ENCODE measurements around the gene MTARC1. TPM values are rescaled to one million over a fixed set of nuclear protein-coding genes. Genes with fewer than 3 reads are reported as not detected.

Gene MTARC1
- total and polyA plus RNA-seq, 9 of the 15 experiments (the other 6 are each of a cell fraction or from before 2014, with no cell fraction given) = 0.07 to 0.14 (median 0.11) TPM; not detected in 6

GRCh38 chr1:220806408-220806807, 19.7 kb downstream of the MTARC1 start:
- no peak for ATAC-seq
- CTCF ChIA-PET (ENCODE audit: low intra/inter-chr PET ratio) = no interaction called here
- no peak overlapping the region for H3K4me2 ChIP-seq (ENCODE audit: insufficient read depth, low read length)
- no peak overlapping the region for H2AFZ ChIP-seq (ENCODE audit: low read depth, low read length)
- POLR2A ChIA-PET = no interaction called here
- H3K9me3 ChIP-seq (replicated peaks; ENCODE audit: control insufficient read depth, insufficient read depth, low read depth, low read length) = no peaks in the 10 kb centered on the region
- H3K4me1 ChIP-seq (replicated peaks in 1 of 2; ENCODE audit: control insufficient read depth in 2 of 2, insufficient read depth in 2 of 2, low read length in 2 of 2) = peaks cover 2 to 4% of the 10 kb centered on the region in 2 experiments; a peak in 3 of 5 replicates
- no peak overlapping the region for H3K4me3 ChIP-seq
- in situ Hi-C loops (cut with MboI) (no loop called here), intact Hi-C loops (cut with micrococcal nuclease) (no loop called here)
- no peak for FAIRE-seq
- BruUV-seq (replicated peaks) = no TSS peak
- H3K9ac ChIP-seq (ENCODE audit: insufficient read depth in 1 of 2, low read depth in 2 of 2, low read length in 2 of 2) = no peak overlapping the region
- H3K27ac ChIP-seq (ENCODE audit: extremely low read depth, low read depth, low read length) = no peak overlapping the region
- TF ChIP-seq SOX6 (IDR thresholded peaks at IDR 0.05) = no peak
- TF ChIP-seq SIN3B (IDR thresholded peaks at IDR 0.05; ENCODE audit: low read depth) = no peak
- no peak for TF ChIP-seq CHD2 (IDR thresholded peaks at IDR 0.05; ENCODE audit: low read depth, low read length)
- no peak for TF ChIP-seq ZNF668 (CRISPR knock-in tag; IDR thresholded peaks at IDR 0.05)
- no peak for TF ChIP-seq E2F6 (IDR thresholded peaks at IDR 0.05; ENCODE audit: borderline replicate concordance in 1 of 2, extremely low read depth in 1 of 2, insufficient read depth in 1 of 2, insufficient read length in 1 of 2, low read depth in 1 of 2, low read length in 1 of 2, poor library complexity in 1 of 2, severe bottlenecking in 1 of 2)
- TF ChIP-seq NFE2L1 (tag; IDR thresholded peaks at IDR 0.05; ENCODE audit: borderline replicate concordance, low read depth) = no peak
- no peak for TF ChIP-seq ZNF217 (CRISPR knock-in tag; IDR thresholded peaks at IDR 0.05)
- TF ChIP-seq XRCC5 (IDR thresholded peaks at IDR 0.05; ENCODE audit: low read depth, low read length) = no peak
- TF ChIP-seq, protein P1, sequence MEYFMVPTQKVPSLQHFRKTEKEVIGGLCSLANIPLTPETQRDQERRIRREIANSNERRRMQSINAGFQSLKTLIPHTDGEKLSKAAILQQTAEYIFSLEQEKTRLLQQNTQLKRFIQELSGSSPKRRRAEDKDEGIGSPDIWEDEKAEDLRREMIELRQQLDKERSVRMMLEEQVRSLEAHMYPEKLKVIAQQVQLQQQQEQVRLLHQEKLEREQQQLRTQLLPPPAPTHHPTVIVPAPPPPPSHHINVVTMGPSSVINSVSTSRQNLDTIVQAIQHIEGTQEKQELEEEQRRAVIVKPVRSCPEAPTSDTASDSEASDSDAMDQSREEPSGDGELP (CRISPR knock-in tag; IDR thresholded peaks at IDR 0.05; ENCODE audit: borderline replicate concordance) = no peak
- 0% methylated on average over 4 of the region's 4 CpGs for WGBS (ENCODE audit: insufficient coverage, low coverage, missing lambda C conversion rate)
- no peak for DNase-seq (ENCODE audit: extremely low read depth in 1 of 4, low spot score in 3 of 4)
- 0 out of 2 replicates have a peak, but pooled peaks cover 2% of the 10 kb centered on the region for H4K20me1 ChIP-seq (replicated peaks; ENCODE audit: control insufficient read depth, insufficient read depth, low read length)
- H3K9me1 ChIP-seq (ENCODE audit: control insufficient read depth, insufficient read depth, low read length) = no peaks in the 10 kb centered on the region
- no peaks in the 10 kb centered on the region for H3K36me3 ChIP-seq (ENCODE audit: control insufficient read depth, insufficient read depth, low read length)
- peaks cover 2 to 25% of the 10 kb centered on the region in 2 experiments; a peak in 4 of 5 replicates for H3K27me3 ChIP-seq (ENCODE audit: control insufficient read depth in 2 of 2, insufficient read depth in 2 of 2, low read length in 2 of 2)
- no peaks in the 10 kb centered on the region for H3K79me2 ChIP-seq (ENCODE audit: control insufficient read depth, insufficient read depth, low read length)
